AG04449 (cell line): ENCODE results near the gene EXOC6B.

Experiments used
- CTCF ChIA-PET: fragments of 350-600 bp; formaldehyde crosslinking; extraction: SDS; loops from one replicate; lab custom pipeline; 2021; ENCODE audit warnings: antibody characterized with exemption; lab: Yijun Ruan, JAX
- POLR2A ChIA-PET: fragments of 400-600, 350-600 bp; formaldehyde crosslinking; extraction: SDS; loops from one replicate; lab custom pipeline; 2020; ENCODE audit warnings: antibody characterized with exemption, inconsistent platforms; lab: Yijun Ruan, JAX
- DNase-seq: peaks from one replicate; pipeline ENCODE4 v3.0.0-alpha.2; 2010; ENCODE audit warnings: low read depth, low spot score
- H3K4me3 ChIP-seq: 2 replicates; pipeline ENCODE4 v1.5.1; 2011; ENCODE audit warnings: low read depth, mild to moderate bottlenecking, control low read depth, low read length
- CTCF ChIP-seq: IDR thresholded peaks from one replicate; pipeline ENCODE4 v1.5.1; 2011; ENCODE audit warnings: mild to moderate bottlenecking, moderate library complexity, low read length, control low read depth, inconsistent platforms; ENCODE audit not compliant: insufficient read depth; ENCODE audit errors: missing control alignments

EXOC6B gene

DNA sequence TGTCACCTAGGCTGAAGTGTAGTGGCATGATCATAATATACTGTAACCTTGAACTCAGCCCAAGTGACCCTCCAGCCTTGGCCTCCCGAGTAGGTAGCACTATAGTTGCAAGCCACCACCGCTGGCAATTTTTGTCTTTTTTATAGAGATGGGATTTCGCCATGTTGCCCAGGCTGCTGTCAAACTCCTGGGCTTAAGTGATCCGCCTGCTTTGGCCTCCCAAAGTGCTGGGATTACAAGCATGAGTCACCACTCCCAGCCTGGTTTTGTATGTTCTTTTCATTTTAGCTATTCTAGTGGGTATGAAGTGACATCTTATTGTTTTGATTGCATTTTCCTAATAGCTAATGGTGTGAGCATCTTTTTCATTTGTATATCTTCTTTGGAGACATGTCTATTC is 11.3 kb upstream of the EXOC6B start:
- H3K4me3 ChIP-seq = no peak overlapping the region
- ChIA-PET POLR2A (no interaction called here), CTCF (interaction anchor here (0.9 to 5.3 kb wide), 3 partner anchors 11 to 340 kb away, joined by 3 to 51 read pairs (median 4); no protein-coding TSS in a partner anchor)
- no peak for DNase-seq
- no peak for TF ChIP-seq CTCF

- no peak for DNase-seq
- TF ChIP-seq CTCF = no peak
- ChIA-PET POLR2A (no interaction called here), CTCF (interaction anchor here (1.9 to 5.3 kb wide), 2 partner anchors 26 to 65 kb away, joined by 6 to 51 read pairs; no protein-coding TSS in a partner anchor)
- H3K4me3 ChIP-seq = no peak overlapping the region
These were observed 9.6 kb upstream of the EXOC6B start for GRCh38 chr2:72835403-72835802.

DNA sequence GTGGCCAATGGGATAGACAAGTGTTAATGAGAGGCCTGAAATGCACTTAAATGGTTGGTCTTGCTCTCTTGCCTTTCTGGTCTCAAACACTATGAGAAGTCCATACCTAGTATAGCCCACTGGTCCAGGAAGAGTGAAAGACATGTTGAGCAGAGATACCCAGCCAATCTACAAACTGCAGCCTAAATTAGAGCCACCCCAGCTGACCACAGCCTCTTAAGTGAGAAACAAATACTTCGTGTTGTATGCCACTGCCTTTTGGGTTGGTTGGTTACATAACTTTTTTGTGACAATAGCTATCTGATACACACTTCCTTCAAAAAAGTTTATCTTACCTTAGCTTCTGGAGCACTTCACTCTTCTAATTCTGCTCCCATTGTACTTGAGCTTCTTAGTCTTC is 8.8 kb upstream of the EXOC6B start:
- no peak for DNase-seq
- CTCF ChIA-PET = interaction anchor here (0.6 to 5.3 kb wide), 4 partner anchors 27 to 180 kb away, joined by 3 to 51 read pairs (median 4); no protein-coding TSS in a partner anchor
- POLR2A ChIA-PET = no interaction called here
- H3K4me3 ChIP-seq = no peak overlapping the region
- TF ChIP-seq CTCF = no peak

DNA sequence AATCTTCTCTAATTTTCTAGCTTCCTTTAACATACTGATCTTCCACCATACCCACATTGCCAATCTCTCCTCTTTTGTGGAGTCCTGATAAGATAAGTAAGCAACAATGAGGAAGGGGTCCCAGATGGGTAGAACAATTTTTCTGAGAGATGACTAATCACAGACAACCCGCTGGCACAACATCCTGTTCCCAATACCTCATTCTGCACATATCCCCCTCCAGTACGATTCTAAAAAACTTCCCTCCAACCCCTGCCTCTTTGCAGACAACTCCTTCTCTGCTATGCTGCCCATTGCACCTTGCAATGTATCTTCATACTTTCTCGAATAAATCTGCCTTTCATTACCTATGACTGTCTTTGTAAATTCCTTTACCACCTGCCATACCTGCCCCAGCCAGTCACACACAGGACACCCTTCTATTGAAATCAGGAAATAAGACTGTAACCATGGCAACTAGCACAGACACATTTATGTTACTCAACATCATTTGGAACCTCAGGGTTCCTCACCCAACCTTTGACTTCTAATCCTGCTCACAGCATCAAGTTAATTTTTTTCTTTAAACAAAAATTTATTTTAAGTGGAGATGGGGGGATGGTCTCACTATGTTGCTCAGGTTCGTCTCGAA is 7.4 kb upstream of the EXOC6B start:
- no peak for DNase-seq

DNA sequence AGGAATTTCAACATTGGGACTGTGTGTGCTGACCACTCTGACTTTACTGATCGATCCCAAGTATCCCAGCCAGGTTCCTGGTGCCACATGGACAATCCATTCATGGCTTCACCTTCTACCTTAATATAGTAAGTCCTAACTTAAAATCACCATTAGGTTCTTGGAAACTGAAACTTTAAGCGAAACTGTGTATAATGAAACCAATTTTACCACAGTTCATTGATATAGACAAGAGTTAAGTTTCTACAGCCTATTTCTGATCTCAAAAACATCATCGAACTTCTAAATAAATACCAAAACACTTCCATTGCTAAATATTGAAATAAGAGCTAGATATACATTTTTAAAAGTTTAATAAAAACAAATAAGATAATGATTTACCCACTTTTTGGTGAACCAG is 4.4 kb upstream of the EXOC6B start:
- no peak for TF ChIP-seq CTCF
- ChIA-PET POLR2A (no interaction called here), CTCF (interaction anchor here (4.8 kb wide), 1 partner anchor 32 kb away, joined by 19 read pairs; no protein-coding TSS in a partner anchor)
- H3K4me3 ChIP-seq = no peak overlapping the region
- no peak for DNase-seq

More for the DNA sequence above, 7.4 kb upstream of the EXOC6B start:
- TF ChIP-seq CTCF = no peak
- ChIA-PET CTCF (interaction anchor here (1.0 to 4.8 kb wide), 5 partner anchors 8 to 344 kb away, joined by 3 to 19 read pairs (median 6); no protein-coding TSS in a partner anchor), POLR2A (no interaction called here)
- no peak overlapping the region for H3K4me3 ChIP-seq

- DNase-seq = no peak
- no peak overlapping the region for H3K4me3 ChIP-seq
- CTCF ChIA-PET = interaction anchor here (1.3 to 4.8 kb wide), 2 partner anchors 31 to 33 kb away, joined by 7 to 19 read pairs; no protein-coding TSS in a partner anchor
- POLR2A ChIA-PET = no interaction called here
- TF ChIP-seq CTCF = no peak
These were observed 3.1 kb upstream of the EXOC6B start for GRCh38 chr2:72828840-72829507.
